ENCODE measurements around the gene TMEM72. TPM values are rescaled to one million over a fixed set of nuclear protein-coding genes. Genes with fewer than 3 reads are reported as not detected.
A peak's percentile ranks its signal among the peaks of the same experiment; 100 is the strongest.
"Not testable (repeated sequence)": the region's sequence is repeated elsewhere in the genome, so short reads cannot be mapped to it uniquely, and the experiment has no call there.

TMEM72 gene
- polyA plus RNA-seq (2013, experiment 1 of 2), result 0.26 TPM
- 0.10 TPM for polyA plus RNA-seq (2013, experiment 2 of 2)

- H3K4me3 ChIP-seq (ENCODE audit: extremely low read depth, insufficient read depth, low read length, poor library complexity, severe bottlenecking), result no peak within 1 kb of the TSS
- peak within 1 kb of the TSS; percentile 2 for H3K27ac ChIP-seq (ENCODE audit: low read depth, low read length, severe bottlenecking)
- H3K9me3 ChIP-seq (ENCODE audit: control insufficient read depth, low read length), result no peaks in the 10 kb centered on the region
- H3K4me1 ChIP-seq (ENCODE audit: control insufficient read depth, insufficient read depth, low read length, poor library complexity, severe bottlenecking), result peaks cover 6% of the 10 kb centered on the region
- no peaks in the 10 kb centered on the region for H3K36me3 ChIP-seq (ENCODE audit: control insufficient read depth, insufficient read depth, low read length)
- 39 to 40% methylated on average over 9 to 12 of the region's 12 CpGs for WGBS, 2 experiments (ENCODE audit: insufficient coverage in 2 of 2)
These were observed at the start of gene TMEM72 for GRCh38 chr10:44911081-44911540. Gene TMEM72 (plus strand): TSS chr10:44911337. CDS start chr10:44911513, 176 bp downstream.

- 93% methylated on average over 12 of the region's 12 CpGs for WGBS, 2 experiments (ENCODE audit: insufficient coverage in 2 of 2)
- H3K36me3 ChIP-seq (ENCODE audit: control insufficient read depth, insufficient read depth, low read length), result no peaks in the 10 kb centered on the region
- no peaks in the 10 kb centered on the region for H3K9me3 ChIP-seq (ENCODE audit: control insufficient read depth, low read length)
- no peak overlapping the region for H3K4me3 ChIP-seq (ENCODE audit: extremely low read depth, insufficient read depth, low read length, poor library complexity, severe bottlenecking)
- H3K4me1 ChIP-seq (ENCODE audit: control insufficient read depth, insufficient read depth, low read length, poor library complexity, severe bottlenecking), result peaks cover 31% of the 10 kb centered on the region
- H3K27ac ChIP-seq (ENCODE audit: low read depth, low read length, severe bottlenecking), result no peak overlapping the region
These were observed 49.0 kb upstream of the TMEM72 start for GRCh38 chr10:44862006-44862751.

DNA sequence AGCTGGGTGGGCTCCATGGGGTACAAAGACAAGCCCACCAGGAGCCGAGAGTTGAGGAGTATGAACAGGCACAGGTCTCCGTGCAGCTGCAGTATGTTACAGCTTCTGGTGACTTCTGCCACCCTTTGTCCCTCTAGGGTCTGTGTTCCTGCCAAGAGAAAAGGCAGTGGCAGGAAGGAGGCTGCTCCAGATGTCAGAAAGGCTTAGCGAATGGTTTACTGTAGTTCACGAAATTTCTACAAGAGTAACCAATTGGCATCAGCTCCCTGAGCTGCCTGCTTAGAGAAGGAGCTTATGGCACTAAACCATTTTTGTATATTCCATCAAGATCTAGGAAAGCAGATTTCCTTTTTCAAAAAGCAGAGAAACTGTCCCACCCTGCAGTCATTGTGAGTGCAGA is 48.2 kb upstream of the TMEM72 start:
- peaks cover 31% of the 10 kb centered on the region for H3K4me1 ChIP-seq (ENCODE audit: control insufficient read depth, insufficient read depth, low read length, poor library complexity, severe bottlenecking)
- H3K27ac ChIP-seq (ENCODE audit: low read depth, low read length, severe bottlenecking), result no peak overlapping the region
- no peaks in the 10 kb centered on the region for H3K9me3 ChIP-seq (ENCODE audit: control insufficient read depth, low read length)
- 88% methylated on average over 2 to 4 of the region's 4 CpGs for WGBS, 2 experiments (ENCODE audit: insufficient coverage in 2 of 2)
- no peaks in the 10 kb centered on the region for H3K36me3 ChIP-seq (ENCODE audit: control insufficient read depth, insufficient read depth, low read length)
- H3K4me3 ChIP-seq (ENCODE audit: extremely low read depth, insufficient read depth, low read length, poor library complexity, severe bottlenecking), result no peak overlapping the region

DNA sequence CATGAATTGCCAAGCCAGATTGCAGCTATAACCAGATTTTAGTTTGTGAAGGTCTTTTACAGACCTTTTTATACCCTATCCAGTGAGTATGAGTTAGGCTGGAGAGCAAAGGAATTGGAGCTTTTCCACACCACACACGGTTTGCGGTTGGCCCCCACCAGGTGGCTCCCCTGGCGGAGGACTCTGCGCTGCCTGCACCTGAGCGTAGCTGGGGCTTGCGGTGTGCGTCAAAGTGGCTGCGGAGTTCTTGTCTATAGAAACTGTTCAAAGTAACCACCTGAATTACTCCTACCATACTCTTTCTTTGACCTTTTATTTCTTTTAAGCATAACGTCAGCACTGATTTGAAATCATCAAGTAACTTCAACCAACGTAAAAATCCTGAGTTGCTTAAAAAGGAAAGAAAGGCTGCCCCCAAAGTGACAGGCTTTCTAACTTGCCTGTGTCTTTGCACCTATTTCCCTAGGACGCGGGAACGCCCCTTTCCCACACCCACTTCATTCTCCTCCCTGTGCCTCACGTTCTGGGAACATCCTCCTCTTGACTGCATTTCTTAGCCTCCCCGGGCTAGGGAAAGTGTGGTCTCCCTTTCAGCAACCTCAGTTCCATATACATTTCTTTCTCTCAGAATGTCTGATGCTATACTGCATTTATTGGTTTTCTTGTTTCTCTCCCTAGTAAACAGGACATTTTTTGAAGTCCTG is 47.6 kb upstream of the TMEM72 start:
- Histone ChIP-seq H3K9me3 (ENCODE audit: control insufficient read depth, low read length) (no peaks in the 10 kb centered on the region), H3K36me3 (ENCODE audit: control insufficient read depth, insufficient read depth, low read length) (no peaks in the 10 kb centered on the region), H3K27ac (ENCODE audit: low read depth, low read length, severe bottlenecking) (no peak overlapping the region), H3K4me3 (ENCODE audit: extremely low read depth, insufficient read depth, low read length, poor library complexity, severe bottlenecking) (no peak overlapping the region), H3K4me1 (ENCODE audit: control insufficient read depth, insufficient read depth, low read length, poor library complexity, severe bottlenecking) (peaks cover 27% of the 10 kb centered on the region)
- 89 to 92% methylated on average over 9 to 15 of the region's 15 CpGs for WGBS, 2 experiments (ENCODE audit: insufficient coverage in 2 of 2)

GRCh38 chr10:44864051-44864450 is 47.1 kb upstream of the TMEM72 start:
- no peak overlapping the region for H3K4me3 ChIP-seq (ENCODE audit: extremely low read depth, insufficient read depth, low read length, poor library complexity, severe bottlenecking)
- no peaks in the 10 kb centered on the region for H3K36me3 ChIP-seq (ENCODE audit: control insufficient read depth, insufficient read depth, low read length)
- H3K4me1 ChIP-seq (ENCODE audit: control insufficient read depth, insufficient read depth, low read length, poor library complexity, severe bottlenecking), result peaks cover 27% of the 10 kb centered on the region
- WGBS, 2 experiments (ENCODE audit: insufficient coverage in 2 of 2), result 90 to 92% methylated on average over 12 to 17 of the region's 17 CpGs
- H3K27ac ChIP-seq (ENCODE audit: low read depth, low read length, severe bottlenecking), result no peak overlapping the region
- no peaks in the 10 kb centered on the region for H3K9me3 ChIP-seq (ENCODE audit: control insufficient read depth, low read length)

- Histone ChIP-seq H3K4me3 (ENCODE audit: extremely low read depth, insufficient read depth, low read length, poor library complexity, severe bottlenecking) (peak overlapping the region; percentile 37), H3K9me3 (ENCODE audit: control insufficient read depth, low read length) (no peaks in the 10 kb centered on the region), H3K4me1 (ENCODE audit: control insufficient read depth, insufficient read depth, low read length, poor library complexity, severe bottlenecking) (peaks cover 27% of the 10 kb centered on the region), H3K36me3 (ENCODE audit: control insufficient read depth, insufficient read depth, low read length) (no peaks in the 10 kb centered on the region), H3K27ac (ENCODE audit: low read depth, low read length, severe bottlenecking) (peak overlapping the region; percentile 53)
- 5 to 8% methylated on average over 39 to 41 of the region's 42 CpGs for WGBS, 2 experiments (ENCODE audit: insufficient coverage in 2 of 2)
These were observed 46.4 kb upstream of the TMEM72 start for GRCh38 chr10:44864637-44865288.

DNA sequence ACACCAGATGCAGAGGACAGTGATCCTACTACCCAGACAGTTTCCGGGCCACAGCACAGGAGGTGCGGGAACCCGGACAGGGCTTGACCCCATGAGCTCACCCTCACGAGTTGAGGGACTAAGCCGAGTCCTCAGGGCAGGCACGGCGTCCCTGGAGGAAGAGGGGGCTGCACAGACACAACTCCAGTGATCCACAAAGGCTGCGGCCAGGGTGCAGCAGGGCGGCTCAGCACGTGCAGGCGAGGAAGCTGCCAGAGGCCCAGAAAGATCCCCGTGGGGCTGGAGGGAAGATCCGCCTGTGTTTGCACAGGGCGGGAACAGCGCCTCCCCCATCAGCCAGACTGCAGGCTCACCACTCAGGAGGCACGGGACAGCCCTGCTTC is 45.9 kb upstream of the TMEM72 start:
- WGBS, 2 experiments (ENCODE audit: insufficient coverage in 2 of 2), result 77 to 80% methylated on average over 15 to 16 of the region's 16 CpGs
- no peak overlapping the region for H3K4me3 ChIP-seq (ENCODE audit: extremely low read depth, insufficient read depth, low read length, poor library complexity, severe bottlenecking)
- no peaks in the 10 kb centered on the region for H3K9me3 ChIP-seq (ENCODE audit: control insufficient read depth, low read length)
- H3K27ac ChIP-seq (ENCODE audit: low read depth, low read length, severe bottlenecking), result no peak overlapping the region
- H3K4me1 ChIP-seq (ENCODE audit: control insufficient read depth, insufficient read depth, low read length, poor library complexity, severe bottlenecking), result peaks cover 27% of the 10 kb centered on the region
- H3K36me3 ChIP-seq (ENCODE audit: control insufficient read depth, insufficient read depth, low read length), result no peaks in the 10 kb centered on the region

GRCh38 chr10:44866367-44866766 is 44.8 kb upstream of the TMEM72 start:
- H3K4me1 ChIP-seq (ENCODE audit: control insufficient read depth, insufficient read depth, low read length, poor library complexity, severe bottlenecking), result peaks cover 17% of the 10 kb centered on the region
- H3K36me3 ChIP-seq (ENCODE audit: control insufficient read depth, insufficient read depth, low read length); H3K9me3 ChIP-seq (ENCODE audit: control insufficient read depth, low read length); H3K4me3 ChIP-seq (ENCODE audit: extremely low read depth, insufficient read depth, low read length, poor library complexity, severe bottlenecking); H3K27ac ChIP-seq (ENCODE audit: low read depth, low read length, severe bottlenecking): not testable (repeated sequence)
- WGBS, 2 experiments (ENCODE audit: insufficient coverage in 2 of 2), result 91 to 96% methylated on average over 2 of the region's 2 CpGs

DNA sequence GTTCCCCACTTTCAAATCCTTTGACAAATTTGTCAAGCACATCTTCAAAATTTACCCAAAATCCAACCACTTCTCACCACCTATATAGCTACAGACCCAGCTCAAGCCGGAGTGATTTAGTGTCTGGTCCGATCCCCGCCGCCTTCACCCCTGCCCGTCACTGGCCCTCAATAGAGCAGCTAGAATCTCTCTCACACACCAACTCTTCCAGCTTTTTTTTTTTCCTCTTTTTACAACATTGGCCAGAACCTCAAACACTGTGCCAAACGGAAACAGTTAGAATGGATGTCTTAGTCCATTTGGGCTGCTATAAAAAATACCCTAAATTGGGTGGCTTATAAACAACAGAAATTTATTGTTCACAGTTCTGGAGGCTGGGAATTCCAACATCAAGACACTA is 41.1 kb upstream of the TMEM72 start:
- Histone ChIP-seq H3K4me3 (ENCODE audit: extremely low read depth, insufficient read depth, low read length, poor library complexity, severe bottlenecking) (no peak overlapping the region), H3K4me1 (ENCODE audit: control insufficient read depth, insufficient read depth, low read length, poor library complexity, severe bottlenecking) (peaks cover 5% of the 10 kb centered on the region), H3K36me3 (ENCODE audit: control insufficient read depth, insufficient read depth, low read length) (no peaks in the 10 kb centered on the region), H3K27ac (ENCODE audit: low read depth, low read length, severe bottlenecking) (no peak overlapping the region), H3K9me3 (ENCODE audit: control insufficient read depth, low read length) (no peaks in the 10 kb centered on the region)
- WGBS, 2 experiments (ENCODE audit: insufficient coverage in 2 of 2), result 78 to 98% methylated on average over 4 to 5 of the region's 6 CpGs

- H3K4me1 ChIP-seq (ENCODE audit: control insufficient read depth, insufficient read depth, low read length, poor library complexity, severe bottlenecking), result no peaks in the 10 kb centered on the region
- no peaks in the 10 kb centered on the region for H3K36me3 ChIP-seq (ENCODE audit: control insufficient read depth, insufficient read depth, low read length)
- 81 to 100% methylated on average over 2 to 3 of the region's 6 CpGs for WGBS, 2 experiments (ENCODE audit: insufficient coverage in 2 of 2)
- no peak overlapping the region for H3K4me3 ChIP-seq (ENCODE audit: extremely low read depth, insufficient read depth, low read length, poor library complexity, severe bottlenecking)
- H3K9me3 ChIP-seq (ENCODE audit: control insufficient read depth, low read length), result no peaks in the 10 kb centered on the region
- H3K27ac ChIP-seq (ENCODE audit: low read depth, low read length, severe bottlenecking), result no peak overlapping the region
These were observed 38.0 kb upstream of the TMEM72 start for GRCh38 chr10:44873160-44873559.

Data from mesodermal cell (in vitro differentiated cells).